CD14-positive monocyte (primary cell): ENCODE measurements around the gene LRRC7. TPM values are rescaled to one million over a fixed set of nuclear protein-coding genes. Genes with fewer than 3 reads are reported as not detected.

Experiments used
- DNase-seq, 3 donors: peaks; one replicate each; pipeline ENCODE4 v3.0.0-alpha.2; 2011 to 2022
- H2AFZ ChIP-seq: 2 replicates; pipeline ENCODE4 v1.6.0; 2012; ENCODE audit warnings: mild to moderate bottlenecking, low read depth, low read length, inconsistent platforms; ENCODE audit not compliant: insufficient read depth, poor library complexity, severe bottlenecking
- H3K27ac ChIP-seq, 2 donors: 1 replicate in 1 of 2; 2 replicates in 1 of 2; pipeline ENCODE4 v1.5.1; 2012 to 2013; ENCODE audit warnings: low read length in 2 of 2, control low read depth in 1 of 2, inconsistent platforms in 1 of 2, low read depth in 1 of 2, mild to moderate bottlenecking in 1 of 2
- H3K27me3 ChIP-seq, 2 donors: one replicate each; pipeline versions ENCODE4 v1.6.0 to v1.6.1; 2011 to 2013; ENCODE audit warnings: low read length in 2 of 2; ENCODE audit not compliant: control insufficient read depth in 2 of 2, insufficient read depth in 2 of 2
- H3K36me3 ChIP-seq, 2 donors: replicated peaks in 1 of 2; 1 replicate in 1 of 2; 2 replicates in 1 of 2; pipeline versions ENCODE4 v1.5.1 to v1.6.1; 2012 to 2013; ENCODE audit warnings: low read length in 2 of 2, control low read depth in 1 of 2, inconsistent platforms in 1 of 2, mild to moderate bottlenecking in 1 of 2; ENCODE audit not compliant: insufficient read depth in 2 of 2, control insufficient read depth in 1 of 2
- H3K4me1 ChIP-seq, 2 donors: 1 replicate in 1 of 2; 2 replicates in 1 of 2; pipeline versions ENCODE4 v1.5.1 to v1.6.1; 2012 to 2013; ENCODE audit warnings: low read length in 2 of 2, control low read depth in 1 of 2, inconsistent platforms in 1 of 2, mild to moderate bottlenecking in 1 of 2, moderate library complexity in 1 of 2; ENCODE audit not compliant: insufficient read depth in 2 of 2, control insufficient read depth in 1 of 2
- H3K4me2 ChIP-seq: replicated peaks from 2 replicates; pipeline ENCODE3; 2012; ENCODE audit warnings: low read length, moderate library complexity, mild to moderate bottlenecking; ENCODE audit not compliant: poor library complexity, severe bottlenecking; ENCODE audit errors: extremely low read depth
- H3K4me3 ChIP-seq, 3 experiments: fragments of 200-600 bp in 1 of 3; sonication (generic) in 1 of 3; replicated peaks in 1 of 3; 1 replicate in 2 of 3; 2 replicates in 1 of 3; pipeline ENCODE4 v1.5.1; 2011 to 2013; ENCODE audit warnings: low read length in 3 of 3, mild to moderate bottlenecking in 3 of 3, control low read depth in 2 of 3, low read depth in 2 of 3, inconsistent platforms in 1 of 3, moderate library complexity in 1 of 3
- H3K79me2 ChIP-seq: 2 replicates; pipeline ENCODE4 v1.6.0; 2012; ENCODE audit warnings: mild to moderate bottlenecking, control low read depth, inconsistent platforms, low read length, moderate library complexity; ENCODE audit not compliant: insufficient read depth
- H3K9ac ChIP-seq: 2 replicates; pipeline ENCODE4 v1.6.0; 2017; ENCODE audit warnings: low read length, mild to moderate bottlenecking; ENCODE audit not compliant: insufficient read depth, poor library complexity, severe bottlenecking
- H3K9me3 ChIP-seq, 2 donors: replicated peaks in 1 of 2; 1 replicate in 1 of 2; 2 replicates in 1 of 2; pipeline versions ENCODE4 v1.5.1 to v1.6.1; 2012 to 2013; ENCODE audit warnings: low read length in 2 of 2, control low read depth in 1 of 2; ENCODE audit not compliant: control insufficient read depth in 1 of 2, insufficient read depth in 1 of 2
- H4K20me1 ChIP-seq: 2 replicates; pipeline ENCODE4 v1.6.0; 2012; ENCODE audit warnings: mild to moderate bottlenecking, low read length, control low read depth, moderate library complexity; ENCODE audit not compliant: insufficient read depth
- H3K27ac Mint-ChIP-seq, 7 donors: one replicate each; pipeline ENCODE4 v1.8.0; 2020; ENCODE audit warnings: mild to moderate bottlenecking in 7 of 7, mixed read lengths in 7 of 7, moderate library complexity in 6 of 7, inconsistent platforms in 2 of 7
- H3K27me3 Mint-ChIP-seq, 3 donors: one replicate each; pipeline ENCODE4 v1.8.0; 2021 to 2022; ENCODE audit warnings: low read depth in 3 of 3, mild to moderate bottlenecking in 3 of 3, mixed read lengths in 3 of 3, moderate library complexity in 3 of 3, inconsistent platforms in 1 of 3
- H3K36me3 Mint-ChIP-seq, 2 donors: one replicate each; pipeline ENCODE4 v1.8.0; 2020; ENCODE audit warnings: mixed read lengths in 2 of 2, inconsistent platforms in 1 of 2, mild to moderate bottlenecking in 1 of 2
- H3K4me1 Mint-ChIP-seq: one replicate; pipeline ENCODE4 v1.8.0; 2020; ENCODE audit warnings: mild to moderate bottlenecking, mixed read lengths
- H3K4me3 Mint-ChIP-seq, 2 donors: one replicate each; pipeline ENCODE4 v1.8.0; 2020; ENCODE audit warnings: mild to moderate bottlenecking in 2 of 2, mixed read lengths in 2 of 2, moderate library complexity in 1 of 2
- H3K9me3 Mint-ChIP-seq, 7 donors: one replicate each; pipeline ENCODE4 v1.8.0; 2020 to 2022; ENCODE audit warnings: mixed read lengths in 7 of 7, mild to moderate bottlenecking in 6 of 7, moderate library complexity in 6 of 7, inconsistent platforms in 2 of 7
- WGBS: methylation state at CpG from one replicate; pipeline ENCODE4 v1.1.5; 2013; ENCODE audit warnings: missing lambda C conversion rate; ENCODE audit not compliant: insufficient coverage; 5-methylcytosine and 5-hydroxymethylcytosine counted together
- intact Hi-C, 2 donors: fragments of 100-400 bp; cut with micrococcal nuclease; formaldehyde crosslinking; loops; one replicate each; pipeline versions ENCODE4 v1.15.0 to v1.15.1; 2023
- polyA plus RNA-seq, 3 donors: library from polyadenylated mRNA; depleted of rRNA in 1 of 3; unstranded in 2 of 3; stranded (reverse) in 1 of 3; fragments of 300-500 nt in 2 of 3; fragments of >200 nt in 1 of 3; fragmentation: Illumina TruSeq in 2 of 3; gene quantifications; 1 replicate in 2 of 3; 2 replicates in 1 of 3; pipeline ENCODE4 v1.2.3, GENCODE V29; 2012 to 2021
- TF ChIP-seq, protein P1 (sequence below): fragments of 200-600 bp; IDR thresholded peaks from one replicate; pipeline ENCODE4 v1.8.0; 2022; ENCODE audit warnings: antibody characterized with exemption, mild to moderate bottlenecking

The LRRC7 gene
- polyA plus RNA-seq, 3 donors, result not detected

DNA sequence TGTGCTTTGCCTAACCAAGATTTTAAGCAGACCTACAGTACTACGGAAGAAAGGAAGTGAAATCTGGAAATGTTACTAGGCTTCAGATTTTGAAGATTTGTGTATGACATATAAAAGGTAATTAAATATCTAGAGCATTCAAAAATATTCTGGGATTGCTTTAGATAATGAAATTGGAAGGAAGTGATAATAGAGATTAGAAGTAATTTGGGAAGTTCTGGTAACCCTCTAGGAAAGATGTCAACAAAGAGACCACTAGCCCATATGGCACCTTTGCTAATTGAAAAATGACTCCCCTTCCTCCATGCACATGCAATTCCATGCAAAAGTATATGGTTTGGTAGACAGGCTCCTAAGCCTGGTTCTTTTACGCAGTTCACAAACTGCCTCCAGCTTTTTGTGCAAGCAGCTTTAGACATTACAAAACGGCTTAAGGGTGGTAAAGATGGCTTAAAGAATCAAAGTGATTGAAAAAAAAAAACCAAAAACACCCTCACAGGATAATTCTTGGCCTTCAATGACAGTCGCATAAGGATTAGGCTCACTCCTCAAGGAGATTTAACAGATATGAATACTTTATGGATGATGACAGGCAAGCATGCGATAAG lies 81.8 kb downstream of the LRRC7 start:
- H3K9ac ChIP-seq, result no peak overlapping the region
- H3K9me3 ChIP-seq, result no peaks in the 10 kb centered on the region
- no CpG with 5 or more reads among the region's 5 CpGs for WGBS
- Mint-ChIP-seq H3K27ac (no peak overlapping the region), H3K27me3 (peaks cover 0 to 1% (median 0%) of the 10 kb centered on the region in 3 donors), H3K9me3 (peaks cover 0 to 6% (median 0%) of the 10 kb centered on the region in 7 donors), H3K36me3 (no peaks in the 10 kb centered on the region), H3K4me3 (no peak overlapping the region), H3K4me1 (no peaks in the 10 kb centered on the region)
- intact Hi-C loops, result no loop called here
- no peak overlapping the region for H3K4me2 ChIP-seq
- no peaks in the 10 kb centered on the region for H3K79me2 ChIP-seq
- no peaks in the 10 kb centered on the region for H4K20me1 ChIP-seq
- H3K27me3 ChIP-seq, result no peaks in the 10 kb centered on the region
- TF ChIP-seq, protein P1, sequence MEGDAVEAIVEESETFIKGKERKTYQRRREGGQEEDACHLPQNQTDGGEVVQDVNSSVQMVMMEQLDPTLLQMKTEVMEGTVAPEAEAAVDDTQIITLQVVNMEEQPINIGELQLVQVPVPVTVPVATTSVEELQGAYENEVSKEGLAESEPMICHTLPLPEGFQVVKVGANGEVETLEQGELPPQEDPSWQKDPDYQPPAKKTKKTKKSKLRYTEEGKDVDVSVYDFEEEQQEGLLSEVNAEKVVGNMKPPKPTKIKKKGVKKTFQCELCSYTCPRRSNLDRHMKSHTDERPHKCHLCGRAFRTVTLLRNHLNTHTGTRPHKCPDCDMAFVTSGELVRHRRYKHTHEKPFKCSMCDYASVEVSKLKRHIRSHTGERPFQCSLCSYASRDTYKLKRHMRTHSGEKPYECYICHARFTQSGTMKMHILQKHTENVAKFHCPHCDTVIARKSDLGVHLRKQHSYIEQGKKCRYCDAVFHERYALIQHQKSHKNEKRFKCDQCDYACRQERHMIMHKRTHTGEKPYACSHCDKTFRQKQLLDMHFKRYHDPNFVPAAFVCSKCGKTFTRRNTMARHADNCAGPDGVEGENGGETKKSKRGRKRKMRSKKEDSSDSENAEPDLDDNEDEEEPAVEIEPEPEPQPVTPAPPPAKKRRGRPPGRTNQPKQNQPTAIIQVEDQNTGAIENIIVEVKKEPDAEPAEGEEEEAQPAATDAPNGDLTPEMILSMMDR, result no peak
- no peak overlapping the region for H3K27ac ChIP-seq
- H3K4me3 ChIP-seq, result no peak overlapping the region
- H3K4me1 ChIP-seq, result no peaks in the 10 kb centered on the region
- no peak for DNase-seq
- H2AFZ ChIP-seq, result no peak overlapping the region
- H3K36me3 ChIP-seq, result no peaks in the 10 kb centered on the region

DNA sequence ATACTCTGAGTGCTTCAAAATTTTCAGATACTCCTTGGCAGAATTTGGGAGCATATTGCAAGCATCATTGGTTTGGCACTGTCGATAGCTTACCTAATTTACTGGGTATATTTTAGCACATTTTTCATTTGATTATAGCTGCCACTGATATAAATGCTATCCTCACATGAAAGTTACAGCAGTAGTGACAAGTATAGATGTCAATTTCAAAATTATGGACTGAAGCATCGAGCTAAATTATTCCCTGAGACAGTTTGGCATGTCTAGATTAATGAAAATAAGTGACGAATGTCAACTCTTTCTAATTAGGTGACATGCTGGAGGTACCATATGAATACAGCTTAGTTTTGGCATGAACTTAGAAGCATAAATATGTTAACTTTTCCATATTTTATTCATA lies 83.1 kb downstream of the LRRC7 start:
- no peak overlapping the region for H3K4me2 ChIP-seq
- no CpG with 5 or more reads among the region's 3 CpGs for WGBS
- H2AFZ ChIP-seq, result no peak overlapping the region
- no peak overlapping the region for H3K4me3 Mint-ChIP-seq
- H3K4me1 Mint-ChIP-seq, result no peaks in the 10 kb centered on the region
- no peaks in the 10 kb centered on the region for H3K4me1 ChIP-seq
- intact Hi-C loops, result no loop called here
- H3K27me3 Mint-ChIP-seq, result peaks cover 0 to 1% (median 0%) of the 10 kb centered on the region in 3 donors
- no peak overlapping the region for H3K4me3 ChIP-seq
- H3K27ac Mint-ChIP-seq, result no peak overlapping the region
- no peaks in the 10 kb centered on the region for H3K79me2 ChIP-seq
- H3K9me3 ChIP-seq, result no peaks in the 10 kb centered on the region
- no peaks in the 10 kb centered on the region for H3K27me3 ChIP-seq
- peaks cover 0 to 6% (median 0%) of the 10 kb centered on the region in 7 donors for H3K9me3 Mint-ChIP-seq
- H3K36me3 ChIP-seq, result no peaks in the 10 kb centered on the region
- no peak overlapping the region for H3K27ac ChIP-seq
- TF ChIP-seq, protein P1, result no peak
- DNase-seq, result no peak
- H4K20me1 ChIP-seq, result no peaks in the 10 kb centered on the region
- no peak overlapping the region for H3K9ac ChIP-seq
- H3K36me3 Mint-ChIP-seq, result no peaks in the 10 kb centered on the region
